H1 (cell line): ENCODE data around the gene TOM1L2. TPM values are rescaled to one million over a fixed set of nuclear protein-coding genes. Genes with fewer than 3 reads are reported as not detected.

ENCODE experiments used
- CTCF ChIA-PET: fragments of 300-600 bp; sonication (Branson Sonifier 250); formaldehyde crosslinking; loops from one replicate; lab custom pipeline; 2021; ENCODE audit not compliant: partially characterized antibody; lab: Charles Lee
- POLR2A ChIA-PET: fragments of 300-600 bp; sonication (Branson Sonifier 250); formaldehyde crosslinking; loops from one replicate; lab custom pipeline; 2021; ENCODE audit warnings: inconsistent platforms; ENCODE audit not compliant: partially characterized antibody; lab: Charles Lee
- DNase-seq, 2 experiments: peaks; one replicate each; pipeline versions ENCODE4 v3.0.0 to v3.0.0-alpha.2; 2010 to 2022; ENCODE audit warnings: low spot score in 2 of 2, low read depth in 1 of 2, mixed read lengths in 1 of 2
- FAIRE-seq: peaks from 2 replicates; lab custom pipeline; 2011; peaks lifted over from hg19 to GRCh38; lab: Jason Lieb, UNC
- H2AFZ ChIP-seq: 2 replicates; pipeline ENCODE4 v1.8.1; 2012; ENCODE audit warnings: low read length, inconsistent platforms
- H2AK5ac ChIP-seq: 2 replicates; pipeline ENCODE4 v1.6.1; 2013; ENCODE audit warnings: low read depth, low read length
- H2BK120ac ChIP-seq: replicated peaks from 2 replicates; pipeline ENCODE3; 2013; ENCODE audit warnings: low read depth, low read length, inconsistent platforms
- H2BK12ac ChIP-seq: 2 replicates; pipeline ENCODE4 v1.6.1; 2013; ENCODE audit warnings: low read depth, low read length
- H2BK15ac ChIP-seq: 2 replicates; pipeline ENCODE4 v1.6.1; 2013; ENCODE audit warnings: low read length
- H2BK20ac ChIP-seq: 2 replicates; pipeline ENCODE4 v1.6.1; 2013; ENCODE audit warnings: low read length
- H2BK5ac ChIP-seq: 2 replicates; pipeline ENCODE4 v1.6.1; 2013; ENCODE audit warnings: low read depth, low read length
- H3K14ac ChIP-seq: 2 replicates; pipeline ENCODE4 v1.6.1; 2013; ENCODE audit warnings: inconsistent platforms; ENCODE audit not compliant: insufficient read length
- H3K18ac ChIP-seq: 2 replicates; pipeline ENCODE4 v1.6.1; 2013; ENCODE audit warnings: low read length; ENCODE audit errors: extremely low read depth
- H3K23ac ChIP-seq: 2 replicates; pipeline ENCODE4 v1.6.1; 2013; ENCODE audit warnings: inconsistent platforms; ENCODE audit not compliant: insufficient read length
- H3K23me2 ChIP-seq: 2 replicates; pipeline ENCODE4 v1.6.1; 2013; ENCODE audit warnings: low read depth, low read length
- H3K27ac ChIP-seq: 2 replicates; pipeline ENCODE4 v1.6.1; 2011; ENCODE audit warnings: low read depth, low read length, inconsistent platforms
- H3K27me3 ChIP-seq, 4 experiments: replicated peaks in 1 of 4; 1 replicate in 1 of 4; 2 replicates in 3 of 4; pipeline versions ENCODE4 v1.6.1 to v1.8.1; 2011 to 2013; ENCODE audit warnings: low read length in 3 of 4, mild to moderate bottlenecking in 3 of 4, inconsistent platforms in 2 of 4, mixed read lengths in 2 of 4, moderate library complexity in 1 of 4; ENCODE audit not compliant: control insufficient read depth in 3 of 4, insufficient read depth in 3 of 4; ENCODE audit errors: extremely low read depth in 1 of 4
- H3K36me3 ChIP-seq, 4 experiments: 2 replicates each; pipeline versions ENCODE4 v1.6.1 to v1.8.1; 2011 to 2013; ENCODE audit warnings: mild to moderate bottlenecking in 4 of 4, low read length in 3 of 4, moderate library complexity in 2 of 4, control low read depth in 1 of 4, inconsistent platforms in 1 of 4; ENCODE audit not compliant: insufficient read depth in 4 of 4, control insufficient read depth in 2 of 4
- H3K4ac ChIP-seq: replicated peaks from 2 replicates; pipeline ENCODE3; 2013; ENCODE audit warnings: low read length, low read depth, mixed read lengths, inconsistent platforms; ENCODE audit not compliant: insufficient read length
- H3K4me1 ChIP-seq, 4 experiments: replicated peaks in 1 of 4; 1 replicate in 1 of 4; 2 replicates in 3 of 4; pipeline versions ENCODE4 v1.6.1 to v1.8.1; 2011 to 2013; ENCODE audit warnings: low read length in 3 of 4, inconsistent platforms in 2 of 4, mixed read lengths in 1 of 4; ENCODE audit not compliant: insufficient read depth in 4 of 4, control insufficient read depth in 3 of 4
- H3K4me2 ChIP-seq, 2 experiments: 2 replicates each; pipeline versions ENCODE4 v1.6.1 to v1.8.1; 2011 to 2013; ENCODE audit warnings: low read depth in 2 of 2, low read length in 2 of 2, control low read depth in 1 of 2, inconsistent platforms in 1 of 2, mild to moderate bottlenecking in 1 of 2; ENCODE audit not compliant: insufficient read depth in 1 of 2
- H3K4me3 ChIP-seq, 4 experiments: fragments of 200-600, 300-600 bp in 1 of 4; sonication (generic), shearing (Covaris generic), sonication (Bioruptor Twin) in 1 of 4; 2 replicates each; pipeline versions ENCODE4 v1.5.1 to v1.8.1; 2011 to 2016; ENCODE audit warnings: low read length in 4 of 4, low read depth in 3 of 4, control low read depth in 2 of 4, inconsistent platforms in 2 of 4, mild to moderate bottlenecking in 2 of 4, mixed read lengths in 1 of 4, moderate library complexity in 1 of 4; ENCODE audit not compliant: insufficient read depth in 2 of 4; ENCODE audit errors: extremely low read depth in 1 of 4
- H3K56ac ChIP-seq: replicated peaks from 2 replicates; pipeline ENCODE3; 2013; ENCODE audit warnings: low read depth, mild to moderate bottlenecking, mixed read lengths, low read length, inconsistent platforms; ENCODE audit not compliant: insufficient read length
- H3K79me1 ChIP-seq: 2 replicates; pipeline ENCODE4 v1.6.1; 2013; ENCODE audit warnings: low read depth, low read length, control low read depth
- H3K79me2 ChIP-seq, 2 experiments: 2 replicates each; pipeline versions ENCODE4 v1.6.1 to v1.8.1; 2012 to 2013; ENCODE audit warnings: low read length in 2 of 2, mild to moderate bottlenecking in 2 of 2, inconsistent platforms in 1 of 2; ENCODE audit not compliant: insufficient read depth in 2 of 2, control insufficient read depth in 1 of 2
- H3K9ac ChIP-seq, 4 experiments: replicated peaks in 1 of 4; 1 replicate in 1 of 4; 2 replicates in 3 of 4; pipeline versions ENCODE4 v1.6.1 to v1.8.1; 2011 to 2013; ENCODE audit warnings: low read depth in 3 of 4, low read length in 3 of 4, control low read depth in 2 of 4, mild to moderate bottlenecking in 2 of 4, moderate library complexity in 2 of 4, inconsistent platforms in 1 of 4; ENCODE audit errors: extremely low read depth in 1 of 4
- H3K9me3 ChIP-seq, 2 experiments: 2 replicates each; pipeline versions ENCODE4 v1.6.1 to v1.8.1; 2012 to 2013; ENCODE audit warnings: mild to moderate bottlenecking in 2 of 2, moderate library complexity in 2 of 2, control low read depth in 1 of 2, inconsistent platforms in 1 of 2, low read depth in 1 of 2, low read length in 1 of 2, mixed read lengths in 1 of 2; ENCODE audit not compliant: insufficient read depth in 2 of 2
- H4K20me1 ChIP-seq, 2 experiments: replicated peaks in 1 of 2; 2 replicates each; pipeline versions ENCODE3 to v1.8.1; 2011 to 2013; ENCODE audit warnings: inconsistent platforms in 2 of 2, low read length in 2 of 2, mild to moderate bottlenecking in 1 of 2; ENCODE audit not compliant: insufficient read depth in 2 of 2, control insufficient read depth in 1 of 2
- H4K5ac ChIP-seq: 2 replicates; pipeline ENCODE4 v1.6.1; 2013; ENCODE audit warnings: low read length, low read depth, mixed read lengths, inconsistent platforms; ENCODE audit not compliant: insufficient read length
- H4K8ac ChIP-seq: 2 replicates; pipeline ENCODE4 v1.8.0; 2013; ENCODE audit warnings: mild to moderate bottlenecking, moderate library complexity, low read length, inconsistent platforms; ENCODE audit not compliant: insufficient read depth; ENCODE audit errors: extremely low read depth
- H4K91ac ChIP-seq: replicated peaks from 2 replicates; pipeline ENCODE3; 2013; ENCODE audit warnings: low read length, mixed read lengths, inconsistent platforms; ENCODE audit not compliant: insufficient read length
- BCL11A ChIP-seq, 2 experiments: IDR thresholded peaks; one replicate each; pipeline ENCODE4 v1.6.1; 2011; ENCODE audit warnings: low read depth in 2 of 2, low read length in 2 of 2, mild to moderate bottlenecking in 2 of 2
- WGBS, 2 experiments: shearing (Covaris generic) in 1 of 2; methylation state at CpG; one replicate each; pipeline versions ENCODE4 v1.1.6 to v1.1.7; 2013 to 2015; ENCODE audit warnings: low lambda C conversion rate in 2 of 2, mixed read lengths in 2 of 2, inconsistent platforms in 1 of 2, low coverage in 1 of 2, missing lambda C conversion rate in 1 of 2; ENCODE audit not compliant: insufficient replicate concordance in 2 of 2, insufficient coverage in 1 of 2, insufficient read length in 1 of 2; ENCODE audit errors: extremely low coverage in 1 of 2, missing lambda C conversion rate in 1 of 2; 5-methylcytosine and 5-hydroxymethylcytosine counted together
- polyA plus RNA-seq, 7 experiments: library from polyadenylated mRNA; depleted of rRNA in 3 of 7; stranded (reverse) in 5 of 7; unstranded in 2 of 7; fragments of >200 nt in 5 of 7; fragments of 200-250 nt in 2 of 7; gene quantifications; 1 replicate in 5 of 7; 2 replicates in 1 of 7; 4 replicates in 1 of 7; pipeline versions ENCODE4 v1.2.1 to v1.2.3, GENCODE V29; 2011 to 2013; ENCODE audit warnings: missing spikeins in 2 of 7, mixed read lengths in 2 of 7
- total RNA-seq: library from RNA; stranded (reverse); fragmentation: NEBNext Ultra II Directional; extraction: Animal tissue kit (Norgen Biotek cat#: 25700); gene quantifications from 2 replicates; pipeline ENCODE4 v1.2.1, GENCODE V29; 2021

Gene TOM1L2
- total and polyA plus RNA-seq, 2 of the 8 experiments (the other 6 are each of a cell fraction or from before 2014, with no cell fraction given), result 2.0 to 3.4 TPM

DNA sequence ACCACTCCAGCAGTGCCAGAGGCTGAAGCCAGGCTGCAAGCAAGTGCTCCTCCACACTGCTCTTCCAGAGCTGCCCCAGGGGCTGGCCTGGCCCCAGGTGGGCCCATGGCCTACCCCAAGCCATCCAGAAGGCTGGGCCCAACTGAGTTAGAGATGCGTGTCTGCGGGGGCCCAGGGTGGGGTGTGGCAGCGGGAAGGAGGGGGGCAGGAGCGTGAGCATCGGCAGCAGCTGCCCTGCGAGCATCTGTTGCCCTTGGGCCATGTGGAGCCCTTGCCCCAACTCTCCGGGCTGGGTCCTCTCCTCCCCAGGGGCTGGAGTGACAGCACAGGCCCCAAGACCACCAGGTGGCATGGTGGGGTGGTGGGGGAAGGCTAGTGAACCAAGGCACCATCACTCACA, 128.1 kb downstream of the TOM1L2 start:
- Histone ChIP-seq H3K23me2 (peaks cover 9% of the 10 kb centered on the region), H2AK5ac (peak overlapping the region; percentile 72; the same call in 1 of the 2 replicates), H4K91ac (no peak overlapping the region), H3K27me3 (no peaks in the 10 kb centered on the region; a peak in 1 of 7 replicates), H2BK12ac (peak overlapping the region; percentile 68; the same call in 1 of the 2 replicates), H4K5ac (no peak overlapping the region), H4K20me1 (peaks cover 0 to 1% of the 10 kb centered on the region in 2 experiments), H3K9me3 (no peaks in the 10 kb centered on the region), H3K79me1 (no peaks in the 10 kb centered on the region), H3K56ac (no peak overlapping the region), H3K4me2 (no peak overlapping the region), H3K18ac (no peak overlapping the region), H3K27ac (no peak overlapping the region), H2BK5ac (0 out of 2 replicates have a peak overlapping the region, but pooled peaks have one; percentile 24), H3K23ac (no peak overlapping the region), H3K4me1 (peaks cover 5 to 36% (median 23%) of the 10 kb centered on the region in 4 experiments), H2BK120ac (no peak overlapping the region), H2BK15ac (no peak overlapping the region; the same call in 1 of the 2 replicates), H2BK20ac (0 out of 2 replicates have a peak overlapping the region, but pooled peaks have one; percentile 15), H4K8ac (no peak overlapping the region), H3K4me3 (no peak overlapping the region), H3K9ac (no peak overlapping the region), H2AFZ (no peak overlapping the region), H3K4ac (no peak overlapping the region), H3K14ac (no peak overlapping the region), H3K36me3 (no peaks in the 10 kb centered on the region), H3K79me2 (no peaks in the 10 kb centered on the region)
- ChIA-PET CTCF (interaction anchor here (0.8 to 2.9 kb wide), 8 partner anchors 9 to 66 kb away, joined by 3 to 13 read pairs (median 4); no protein-coding TSS in a partner anchor), POLR2A (interaction anchor here (1.0 to 8.8 kb wide), 5 partner anchors 13 to 39 kb away, joined by 3 to 122 read pairs (median 4); no protein-coding TSS in a partner anchor)
- no peak for FAIRE-seq
- DNase-seq, result no peak
- 87% methylated on average over 3 of the region's 7 CpGs; no CpG with 5 or more reads in 1 of the 2 experiments for WGBS, 2 experiments
- TF ChIP-seq BCL11A (IDR thresholded peaks at IDR 0.05; ENCODE audit: low read depth in 2 of 2, low read length in 2 of 2), result no peak
